GM21576 (cell line): ENCODE measurements around the gene PUS1.
"Not testable (repeated sequence)": the region's sequence is repeated elsewhere in the genome, so short reads cannot be mapped to it uniquely, and the experiment has no call there.

Source experiments
- ATAC-seq: cut with Tn5 transposase; IDR thresholded peaks from one replicate; pipeline ENCODE4 v1.9.1; 2021; ENCODE audit warnings: mild to moderate bottlenecking, moderate library complexity; ENCODE audit not compliant: unreplicated experiment

Gene PUS1

DNA sequence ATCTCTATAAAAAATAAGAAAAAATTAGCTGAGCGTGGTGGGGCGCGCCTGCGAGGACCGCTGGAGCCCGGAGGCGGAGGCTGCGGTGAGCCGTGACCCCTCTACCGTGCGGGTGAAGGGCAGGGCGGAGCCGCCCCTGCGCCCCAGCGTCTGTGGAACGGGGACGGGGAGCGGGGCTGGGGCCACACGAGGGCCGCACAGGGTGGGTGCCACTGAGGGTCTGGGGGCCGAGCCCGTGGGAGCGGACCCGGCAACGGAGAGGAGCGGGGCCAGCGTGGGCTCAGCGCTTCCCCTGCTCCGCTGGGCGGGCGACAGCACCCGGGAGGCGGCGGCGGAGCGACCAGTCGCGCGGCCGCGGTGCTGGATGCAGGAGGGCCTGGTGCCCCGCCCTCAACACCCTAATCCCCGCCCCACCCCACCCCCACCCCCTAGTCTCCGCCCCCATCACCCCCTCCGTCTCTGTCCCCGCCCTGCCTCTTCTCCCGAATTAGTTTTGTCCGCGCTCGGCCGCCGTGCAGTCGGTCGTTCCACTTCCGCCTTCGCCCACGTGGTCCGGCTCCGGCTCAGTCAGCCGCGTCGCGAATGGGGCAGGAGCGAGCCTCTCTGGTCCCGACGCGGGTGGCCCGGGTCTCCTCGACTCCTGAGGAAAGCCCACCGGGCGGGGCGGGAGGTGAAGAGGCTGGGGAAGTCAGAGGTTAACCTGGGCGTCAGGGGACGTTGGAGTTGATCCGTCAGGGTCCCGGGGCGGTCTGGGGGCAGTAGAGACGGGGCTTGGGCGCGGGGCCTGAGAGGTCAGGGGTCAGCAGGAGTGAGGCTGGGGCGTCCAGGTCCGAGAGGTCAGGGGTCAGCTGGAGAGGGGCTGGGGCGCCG is at the start of gene PUS1:
Gene PUS1, plus strand, starts transcription at position 566 of the 870 bp plus-strand sequence. CDS start 447 bp downstream, outside the sequence.
- ATAC-seq: peak; percentile 61

DNA sequence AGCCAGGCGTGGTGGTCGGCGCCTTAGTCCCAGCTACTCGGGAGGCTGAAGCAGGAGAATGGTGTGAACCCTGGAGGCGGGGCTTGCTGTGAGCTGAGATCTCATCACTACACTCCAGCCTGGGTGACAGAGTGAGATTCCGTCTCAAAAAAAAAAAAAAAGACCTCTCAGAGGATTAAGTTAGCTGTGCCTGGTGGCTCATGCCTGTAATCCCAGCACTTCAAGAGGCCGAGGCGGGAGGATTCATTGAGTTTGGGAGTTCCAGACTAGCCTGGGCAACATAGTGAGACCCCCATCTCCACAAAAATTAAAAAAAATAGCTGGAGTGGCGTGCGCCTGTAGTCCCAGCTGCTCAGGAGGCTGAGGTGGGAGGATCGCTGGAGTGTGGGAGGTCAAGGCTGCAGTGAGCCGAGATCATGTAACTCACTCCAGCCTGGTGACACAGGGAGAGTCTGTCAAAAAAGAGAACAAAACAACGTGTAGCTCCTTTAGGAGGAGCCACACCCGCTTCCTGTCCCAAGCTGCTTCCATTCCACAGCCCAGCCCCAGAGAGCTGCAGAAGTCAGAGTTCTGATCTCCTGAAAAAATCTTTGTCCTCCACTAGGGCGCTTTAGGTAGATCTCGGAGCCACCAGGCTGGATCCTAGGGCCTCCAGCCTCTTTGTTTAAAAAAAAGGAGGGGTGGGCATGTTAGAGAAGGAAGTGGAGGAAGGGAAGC is 46.1 kb upstream of the PUS1 start:
- no peak for ATAC-seq

DNA sequence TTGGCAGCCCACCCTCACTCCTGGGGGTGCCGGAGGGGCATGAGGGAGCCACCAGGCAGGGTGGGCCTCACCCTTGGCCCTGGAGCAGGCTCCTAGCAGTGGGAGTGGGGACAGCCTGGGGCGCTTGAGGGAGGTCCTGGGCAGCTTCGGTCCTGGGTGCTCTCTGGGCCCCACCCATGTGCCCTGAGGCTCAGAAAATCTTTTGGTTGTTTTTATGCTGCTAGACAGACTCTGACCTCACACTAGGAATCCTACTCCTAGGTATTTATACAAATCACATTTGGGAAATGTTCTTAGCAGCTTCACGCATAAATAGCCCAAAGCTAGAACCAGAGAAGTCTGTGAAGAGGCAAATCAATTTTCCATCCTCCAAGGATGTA is 45.6 kb upstream of the PUS1 start:
- ATAC-seq: no peak

GRCh38 chr12:131885076-131885475 is 44.0 kb upstream of the PUS1 start:
- not testable (repeated sequence) for ATAC-seq

GRCh38 chr12:131885543-131886057 is 43.5 kb upstream of the PUS1 start:
- no peak for ATAC-seq

DNA sequence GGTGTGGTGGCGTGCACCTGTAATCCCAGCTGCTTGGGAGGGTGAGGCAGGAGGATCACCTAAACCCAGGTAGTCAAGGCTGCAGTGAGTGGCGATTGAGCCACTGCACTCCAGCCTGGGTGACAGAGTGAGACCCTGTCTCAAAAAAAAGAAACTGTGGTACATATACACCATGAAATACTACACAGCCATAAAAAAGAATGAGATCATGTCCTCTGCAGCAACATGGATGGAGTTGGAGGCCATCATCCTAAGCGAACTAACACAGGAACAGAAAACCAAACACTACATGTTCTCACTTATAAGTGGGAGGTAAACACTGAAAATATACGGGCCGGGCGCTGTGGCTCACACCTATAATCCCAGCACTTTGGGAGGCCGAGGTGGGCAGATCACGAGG is 37.4 kb upstream of the PUS1 start:
- not testable (repeated sequence) for ATAC-seq

GRCh38 chr12:131892711-131893604 is 36.1 kb upstream of the PUS1 start:
- ATAC-seq: no peak

- ATAC-seq: no peak
Measured at GRCh38 chr12:131893605-131894312, 35.3 kb upstream of the PUS1 start.

DNA sequence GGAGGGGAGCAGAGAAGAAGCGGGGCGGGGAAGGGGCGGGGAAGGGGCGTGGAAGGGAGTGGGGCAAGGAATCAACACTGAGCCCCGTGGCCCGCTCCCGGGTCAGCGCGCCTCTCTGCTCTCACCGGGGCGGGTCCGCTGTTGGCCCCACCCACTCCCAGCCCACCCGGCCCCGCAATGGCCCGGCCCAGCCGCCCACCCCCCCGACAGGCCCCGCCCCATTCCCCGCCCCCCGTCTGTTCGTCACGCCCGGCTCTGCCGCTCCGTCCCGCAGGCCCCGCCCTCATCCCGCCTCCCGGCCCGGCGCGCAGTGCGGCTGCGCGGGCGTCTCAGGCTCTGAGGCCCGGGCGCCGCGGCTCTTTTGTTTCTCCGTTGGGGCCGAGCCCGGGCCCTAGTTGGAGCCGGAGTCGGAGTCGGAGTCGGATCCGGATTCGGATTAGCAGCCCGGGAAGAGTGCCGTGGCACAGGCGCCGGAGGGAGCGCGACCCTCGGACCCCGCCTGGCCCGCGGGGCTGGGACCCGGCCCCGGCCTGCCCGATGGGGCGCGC is 34.7 kb upstream of the PUS1 start, which contains the start of gene ULK1:
Gene ULK1, plus strand, starts transcription at position 310 of the 548 bp plus-strand sequence. CDS start 380 bp downstream, outside the sequence.
- ATAC-seq: peak; percentile 66

GRCh38 chr12:131894981-131895639 is 34.0 kb upstream of the PUS1 start:
- peak; percentile 2 for ATAC-seq

GRCh38 chr12:131895640-131896079 is 33.4 kb upstream of the PUS1 start:
- no peak for ATAC-seq

GRCh38 chr12:131896080-131896810 is 32.8 kb upstream of the PUS1 start:
- ATAC-seq: peak; percentile 58

DNA sequence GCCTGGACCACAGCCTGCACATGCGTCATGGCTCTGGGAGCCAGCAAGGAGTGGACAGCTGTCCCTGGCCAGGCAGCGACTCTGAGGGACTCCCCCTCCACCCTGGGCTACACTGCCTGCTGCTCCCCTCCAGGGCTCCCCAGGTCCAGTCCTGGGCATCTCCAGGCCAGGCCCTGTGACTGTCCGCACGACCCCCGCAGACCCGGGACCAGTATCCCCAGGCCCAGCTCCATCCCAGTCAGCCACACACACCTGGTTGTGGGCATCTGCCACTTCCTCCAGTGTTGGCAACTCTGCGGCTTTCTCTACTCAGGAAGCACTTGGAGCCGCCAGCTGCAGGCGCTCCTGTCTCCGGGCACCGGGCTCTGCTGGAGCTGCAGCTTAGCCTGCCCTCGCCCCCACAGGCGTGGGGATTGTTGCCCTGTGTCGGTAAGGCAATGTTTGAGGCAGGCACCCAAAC is 32.2 kb upstream of the PUS1 start:
- no peak for ATAC-seq

- no peak for ATAC-seq
Measured at GRCh38 chr12:131897276-131897675, 31.8 kb upstream of the PUS1 start.

- ATAC-seq: no peak
Measured at GRCh38 chr12:131897875-131898274, 31.2 kb upstream of the PUS1 start.

- no peak for ATAC-seq
Measured at GRCh38 chr12:131900397-131900796, 28.7 kb upstream of the PUS1 start.

GRCh38 chr12:131901431-131902331 is 27.4 kb upstream of the PUS1 start:
- no peak for ATAC-seq
